Myometrial cell (primary cell): ENCODE data around the gene TMEM41B. TPM values are rescaled to one million over a fixed set of nuclear protein-coding genes. Genes with fewer than 3 reads are reported as not detected.

Experiments used
- total RNA-seq: library from RNA; depleted of rRNA; stranded (reverse); fragments of >200 nt; gene quantifications from 2 replicates; pipeline ENCODE4 v1.2.3, GENCODE V29; 2015

Gene TMEM41B, protein sequence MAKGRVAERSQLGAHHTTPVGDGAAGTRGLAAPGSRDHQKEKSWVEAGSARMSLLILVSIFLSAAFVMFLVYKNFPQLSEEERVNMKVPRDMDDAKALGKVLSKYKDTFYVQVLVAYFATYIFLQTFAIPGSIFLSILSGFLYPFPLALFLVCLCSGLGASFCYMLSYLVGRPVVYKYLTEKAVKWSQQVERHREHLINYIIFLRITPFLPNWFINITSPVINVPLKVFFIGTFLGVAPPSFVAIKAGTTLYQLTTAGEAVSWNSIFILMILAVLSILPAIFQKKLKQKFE
- 26.5 and 35.1 TPM in 2 replicates for total RNA-seq

DNA sequence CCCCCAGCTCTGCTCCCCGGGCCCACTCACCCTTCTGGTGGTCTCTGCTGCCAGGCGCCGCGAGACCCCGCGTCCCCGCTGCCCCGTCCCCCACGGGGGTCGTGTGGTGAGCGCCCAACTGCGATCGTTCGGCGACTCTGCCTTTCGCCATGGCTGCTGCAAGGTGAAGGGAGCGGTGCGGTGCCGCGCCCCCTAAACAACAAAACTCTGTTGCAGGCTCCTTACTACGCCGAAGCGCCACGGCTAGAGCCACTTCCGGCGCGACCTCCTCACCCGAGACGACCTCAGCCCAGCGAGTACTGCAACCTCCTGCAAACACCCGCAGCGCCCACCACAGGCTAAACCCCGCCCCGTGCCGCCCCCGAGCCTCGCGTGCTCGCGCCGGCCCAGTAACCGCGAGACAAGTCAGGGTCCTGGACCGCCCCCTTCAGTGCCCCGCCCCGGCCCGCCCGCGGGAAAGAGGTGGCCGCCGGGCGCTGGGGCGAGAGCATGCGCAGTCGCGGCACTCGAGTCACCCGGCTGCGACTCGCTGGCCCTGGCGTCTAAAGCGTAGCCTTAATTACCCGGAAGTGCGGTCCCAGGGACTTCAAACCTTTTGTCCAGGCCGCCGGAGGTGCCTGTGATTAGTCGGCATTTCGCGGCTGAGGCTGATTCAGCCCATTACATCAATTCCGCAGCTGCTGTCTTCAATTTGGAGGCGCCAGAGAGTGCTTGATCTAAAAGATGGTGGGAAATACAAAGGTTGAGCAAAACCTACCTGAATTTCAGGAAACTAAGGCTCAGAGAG is at the start of gene TMEM41B:
TMEM41B (minus strand) TSS at position 303 of the 787 bp plus-strand sequence; CDS start at position 151, 152 bp downstream.

DNA sequence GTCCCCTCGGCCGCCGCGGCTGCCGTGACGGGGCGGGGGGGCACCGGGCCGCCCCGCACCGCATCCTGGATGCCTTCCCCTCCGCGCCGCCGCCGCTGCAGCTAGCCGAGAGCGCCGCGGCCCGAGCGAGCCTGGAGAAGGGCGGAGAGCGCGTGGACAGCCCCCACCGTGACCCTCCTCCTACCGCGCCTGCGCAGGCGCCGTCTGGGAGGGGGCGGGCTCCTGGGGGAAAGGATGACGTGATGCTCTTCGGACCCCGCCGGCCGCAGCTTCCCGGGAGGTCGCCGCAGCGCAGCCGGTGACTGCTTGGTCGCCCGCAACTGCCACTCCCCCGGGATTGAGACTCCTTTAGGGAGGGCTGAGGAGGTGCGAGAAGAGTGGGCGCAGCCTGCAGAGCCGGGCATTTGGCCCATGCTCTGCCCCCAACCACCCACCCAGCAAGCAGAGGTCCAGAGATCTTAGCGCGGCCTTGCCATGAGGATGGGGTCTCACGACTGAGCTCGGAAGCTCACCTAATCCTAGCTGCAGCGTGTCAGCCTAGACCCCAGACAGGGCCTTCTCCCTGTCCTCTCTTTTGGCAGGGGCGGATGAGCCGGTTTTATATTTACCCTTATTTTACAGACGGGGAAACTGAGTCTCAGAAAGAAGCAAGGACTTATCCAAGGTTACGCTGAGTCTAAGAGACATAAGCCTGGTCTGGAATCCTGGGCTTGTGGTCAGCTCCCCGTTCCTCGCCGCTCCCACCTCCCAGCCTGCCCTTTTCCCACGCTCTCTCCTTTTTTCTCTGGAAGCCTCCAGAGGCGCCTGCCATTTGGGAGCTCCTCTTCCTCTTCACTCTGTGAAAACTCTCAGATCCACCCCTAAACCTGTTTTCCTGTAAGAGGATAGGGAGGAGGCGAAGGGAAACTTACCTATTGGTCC is 48.9 kb downstream of the TMEM41B start, which contains the start of gene DENND5A:
DENND5A (minus strand) TSS at position 140 of the 921 bp plus-strand sequence. CDS start 281 bp downstream, outside the sequence.

Other genes with a start within 250 kb of the TMEM41B start
- gene SCUBE2, start 223.0 kb downstream of the TMEM41B start, total RNA-seq = 0.18 and 0.29 TPM in 2 replicates
- 71.6 and 88.5 TPM in 2 replicates for gene DENND5A, start 49.2 kb downstream of the TMEM41B start, total RNA-seq
- 63.7 and 84.9 TPM in 2 replicates for gene IPO7, start 70.1 kb upstream of the TMEM41B start, total RNA-seq
- 11.5 and 13.8 TPM in 2 replicates for gene ZNF143, start 146.4 kb upstream of the TMEM41B start, total RNA-seq